C4-2B (cell line): Measurements from ENCODE around the gene M6PR.

ENCODE experiments used
- ZFX ChIP-seq: fragments of 450-650 bp; IDR thresholded peaks from 2 replicates; pipeline ENCODE4 v1.6.1; 2017
- TF ChIP-seq, protein P1 (sequence below): fragments of 450-650 bp; conservative IDR thresholded peaks from 2 replicates; pipeline ENCODE4 v1.5.1; 2017; ENCODE audit warnings: mild to moderate bottlenecking

- no peak for TF ChIP-seq ZFX
- TF ChIP-seq, protein P1, sequence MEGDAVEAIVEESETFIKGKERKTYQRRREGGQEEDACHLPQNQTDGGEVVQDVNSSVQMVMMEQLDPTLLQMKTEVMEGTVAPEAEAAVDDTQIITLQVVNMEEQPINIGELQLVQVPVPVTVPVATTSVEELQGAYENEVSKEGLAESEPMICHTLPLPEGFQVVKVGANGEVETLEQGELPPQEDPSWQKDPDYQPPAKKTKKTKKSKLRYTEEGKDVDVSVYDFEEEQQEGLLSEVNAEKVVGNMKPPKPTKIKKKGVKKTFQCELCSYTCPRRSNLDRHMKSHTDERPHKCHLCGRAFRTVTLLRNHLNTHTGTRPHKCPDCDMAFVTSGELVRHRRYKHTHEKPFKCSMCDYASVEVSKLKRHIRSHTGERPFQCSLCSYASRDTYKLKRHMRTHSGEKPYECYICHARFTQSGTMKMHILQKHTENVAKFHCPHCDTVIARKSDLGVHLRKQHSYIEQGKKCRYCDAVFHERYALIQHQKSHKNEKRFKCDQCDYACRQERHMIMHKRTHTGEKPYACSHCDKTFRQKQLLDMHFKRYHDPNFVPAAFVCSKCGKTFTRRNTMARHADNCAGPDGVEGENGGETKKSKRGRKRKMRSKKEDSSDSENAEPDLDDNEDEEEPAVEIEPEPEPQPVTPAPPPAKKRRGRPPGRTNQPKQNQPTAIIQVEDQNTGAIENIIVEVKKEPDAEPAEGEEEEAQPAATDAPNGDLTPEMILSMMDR: no peak
These were observed 57.5 kb downstream of the M6PR start for GRCh38 chr12:8891976-8892375.
